ENCODE measurements around the gene APOA4. TPM values are rescaled to one million over a fixed set of nuclear protein-coding genes. Genes with fewer than 3 reads are reported as not detected.
"Not testable (repeated sequence)": the region's sequence is repeated elsewhere in the genome, so short reads cannot be mapped to it uniquely, and the experiment has no call there.

Gene APOA4
- total RNA-seq, 4 donors from 2014 or later = 2.6 to 3.5 TPM; not detected in 2

- TF ChIP-seq CTCF (IDR thresholded peaks at IDR 0.05 in 4 of 5, conservative IDR thresholded peaks at IDR 0.05 in 1 of 5) (no peak), POLR2A (IDR thresholded peaks at IDR 0.05) (no peak)
- intact Hi-C loops (cut with DNase I; ENCODE audit: low total_unique reads) (no loop called here), in situ Hi-C loops (cut with MboI; ENCODE audit: low sequenced_read_pairs in 4 of 4) (no loop called here)
- ATAC-seq = peak; percentile 32 to 42
- Histone ChIP-seq H3K4me1 (no peaks in the 10 kb centered on the region), H3K27ac (peak overlapping the region in 1 of 4 donors; percentile 0), H3K27me3 (no peaks in the 10 kb centered on the region), H3K9me3 (no peaks in the 10 kb centered on the region), H3K36me3 (no peaks in the 10 kb centered on the region), H3K4me3 (no peak overlapping the region)
- no peak for DNase-seq
Observed at GRCh38 chr11:116808262-116809175, 14.6 kb downstream of the APOA4 start.

GRCh38 chr11:116807601-116808261, 15.4 kb downstream of the APOA4 start:
- intact Hi-C loops (cut with DNase I; ENCODE audit: low total_unique reads) = no loop called here

GRCh38 chr11:116804001-116804400, 19.1 kb downstream of the APOA4 start:
- ATAC-seq = no peak
- Histone ChIP-seq H3K9me3 (no peaks in the 10 kb centered on the region), H3K27me3 (no peaks in the 10 kb centered on the region), H3K27ac (no peak overlapping the region), H3K36me3 (no peaks in the 10 kb centered on the region), H3K4me1 (no peaks in the 10 kb centered on the region), H3K4me3 (no peak overlapping the region)
- TF ChIP-seq POLR2A (IDR thresholded peaks at IDR 0.05) = no peak
- TF ChIP-seq CTCF (IDR thresholded peaks at IDR 0.05 in 4 of 5, conservative IDR thresholded peaks at IDR 0.05 in 1 of 5) = no peak
- intact Hi-C loops (cut with DNase I; ENCODE audit: low total_unique reads) = no loop called here
- in situ Hi-C loops (cut with MboI; ENCODE audit: low sequenced_read_pairs in 4 of 4) = no loop called here
- DNase-seq = no peak

More at GRCh38 chr11:116807601-116808261, 15.4 kb downstream of the APOA4 start:
- Histone ChIP-seq H3K4me3 (no peak overlapping the region), H3K4me1 (no peaks in the 10 kb centered on the region), H3K27ac (no peak overlapping the region), H3K9me3 (no peaks in the 10 kb centered on the region), H3K27me3 (no peaks in the 10 kb centered on the region), H3K36me3 (no peaks in the 10 kb centered on the region)
- ATAC-seq = no peak
- in situ Hi-C loops (cut with MboI; ENCODE audit: low sequenced_read_pairs in 4 of 4) = no loop called here
- TF ChIP-seq POLR2A (IDR thresholded peaks at IDR 0.05) (no peak), CTCF (IDR thresholded peaks at IDR 0.05 in 4 of 5, conservative IDR thresholded peaks at IDR 0.05 in 1 of 5) (no peak)
- no peak for DNase-seq

GRCh38 chr11:116801662-116802061, 21.4 kb downstream of the APOA4 start:
- H3K9me3 ChIP-seq; H3K4me1 ChIP-seq; intact Hi-C loops (cut with DNase I; ENCODE audit: low total_unique reads); H3K4me3 ChIP-seq; in situ Hi-C loops (cut with MboI; ENCODE audit: low sequenced_read_pairs in 4 of 4); H3K27me3 ChIP-seq; H3K27ac ChIP-seq; DNase-seq; H3K36me3 ChIP-seq; ATAC-seq: not testable (repeated sequence)

- no peak overlapping the region for H3K27ac ChIP-seq
- DNase-seq (no peak), ATAC-seq (no peak)
- H3K9me3 ChIP-seq = no peaks in the 10 kb centered on the region
- intact Hi-C loops (cut with DNase I; ENCODE audit: low total_unique reads) = no loop called here
- in situ Hi-C loops (cut with MboI; ENCODE audit: low sequenced_read_pairs in 4 of 4) = no loop called here
- H3K27me3 ChIP-seq = no peaks in the 10 kb centered on the region
- no peaks in the 10 kb centered on the region for H3K4me1 ChIP-seq
- no peak overlapping the region for H3K4me3 ChIP-seq
- TF ChIP-seq CTCF (IDR thresholded peaks at IDR 0.05 in 4 of 5, conservative IDR thresholded peaks at IDR 0.05 in 1 of 5) = no peak
- TF ChIP-seq POLR2A (IDR thresholded peaks at IDR 0.05) = no peak
- no peaks in the 10 kb centered on the region for H3K36me3 ChIP-seq
Observed at GRCh38 chr11:116800610-116801009, 22.5 kb downstream of the APOA4 start.
